ENCODE data around the gene BTN3A1.

GRCh38 chr6:26388441-26388840 lies 13.6 kb upstream of the BTN3A1 start:
- no peak for TF ChIP-seq POLR2AphosphoS5 (IDR thresholded peaks at IDR 0.05; ENCODE audit: low read depth, low read length)
- no peak for TF ChIP-seq SIN3A (IDR thresholded peaks at IDR 0.05; ENCODE audit: borderline replicate concordance, insufficient read depth, low read length)

All from PFSK-1 (cell line).